HepG2 (cell line): ENCODE data around the gene ALPL. TPM values are rescaled to one million over a fixed set of nuclear protein-coding genes. Genes with fewer than 3 reads are reported as not detected.

ENCODE experiments used
- ATAC-seq: fragments of 200-7000 bp; cut with Tn5 transposase; 3 replicates; pipeline ENCODE4 v1.9.1; 2020; ENCODE audit warnings: mild to moderate bottlenecking, moderate library complexity
- BruUV-seq: library from RNA; stranded (reverse); fragments of 400-500 nt; replicated peaks from 2 replicates; lab custom pipeline; 2021; lab: Mats Ljungman, UMichigan
- CTCF ChIA-PET: fragments of 300-600 bp; formaldehyde crosslinking; extraction: SDS; loops from one replicate; lab custom pipeline; 2021; ENCODE audit warnings: low total read pairs, inconsistent platforms, low intra/inter-chr PET ratio; lab: Yijun Ruan, JAX
- POLR2A ChIA-PET: fragments of 350-600 bp; sonication (Branson Sonifier 250); formaldehyde crosslinking; loops from one replicate; lab custom pipeline; 2020; ENCODE audit warnings: antibody characterized with exemption, inconsistent platforms; lab: Yijun Ruan, JAX
- DNase-seq: peaks from one replicate; pipeline ENCODE4 v3.0.0-alpha.2; 2015; ENCODE audit warnings: low spot score
- FAIRE-seq: peaks from 3 replicates; lab custom pipeline; 2011; peaks lifted over from hg19 to GRCh38; lab: Jason Lieb, UNC
- H2AFZ ChIP-seq: one replicate; pipeline ENCODE4 v1.6.1; 2011; ENCODE audit warnings: low read length, inconsistent platforms
- H3K27ac ChIP-seq: fragments of 300-600 bp; 3 replicates; pipeline ENCODE4 v1.8.0; 2011; ENCODE audit warnings: mixed run types, mild to moderate bottlenecking, mixed read lengths, low read length, inconsistent platforms; ENCODE audit not compliant: insufficient read depth; ENCODE audit errors: extremely low read length
- H3K27me3 ChIP-seq, 2 experiments: fragments of 200-600 bp in 1 of 2; 2 replicates in 1 of 2; 3 replicates in 1 of 2; pipeline versions ENCODE4 v1.6.0 to v1.8.0; 2011; ENCODE audit warnings: low read length in 2 of 2, mild to moderate bottlenecking in 2 of 2, moderate library complexity in 2 of 2, inconsistent platforms in 1 of 2; ENCODE audit not compliant: insufficient read depth in 2 of 2, control insufficient read depth in 1 of 2
- H3K36me3 ChIP-seq, 2 experiments: fragments of 200-600 bp in 1 of 2; replicated peaks in 1 of 2; 2 replicates in 1 of 2; 3 replicates in 1 of 2; pipeline versions ENCODE4 v1.5.1 to v1.8.0; 2011; ENCODE audit warnings: low read length in 2 of 2, inconsistent platforms in 1 of 2; ENCODE audit not compliant: insufficient read depth in 2 of 2, control insufficient read depth in 1 of 2
- H3K4me1 ChIP-seq: 2 replicates; pipeline ENCODE4 v1.5.1; 2012; ENCODE audit warnings: low read length, inconsistent platforms; ENCODE audit not compliant: insufficient read depth
- H3K4me2 ChIP-seq: 2 replicates; pipeline ENCODE4 v1.6.0; 2011; ENCODE audit warnings: low read depth, low read length, inconsistent platforms
- H3K4me3 ChIP-seq, 3 experiments: fragments of 200-600 bp in 1 of 3; sonication (generic), shearing (Covaris generic) in 1 of 3; replicated peaks in 1 of 3; 2 replicates each; pipeline ENCODE4 v1.5.1; 2011 to 2016; ENCODE audit warnings: low read length in 3 of 3, inconsistent platforms in 2 of 3, low read depth in 2 of 3, mild to moderate bottlenecking in 2 of 3, control low read depth in 1 of 3, mixed read lengths in 1 of 3; ENCODE audit not compliant: insufficient read depth in 1 of 3
- H3K79me2 ChIP-seq: one replicate; pipeline ENCODE4 v1.6.1; 2011; ENCODE audit warnings: low read length, inconsistent platforms; ENCODE audit not compliant: insufficient read depth
- H3K9ac ChIP-seq: 2 replicates; pipeline ENCODE4 v1.6.0; 2011; ENCODE audit warnings: mild to moderate bottlenecking, low read depth, low read length, inconsistent platforms; ENCODE audit not compliant: insufficient read depth
- H3K9me3 ChIP-seq: 2 replicates; pipeline ENCODE4 v1.5.1; 2012; ENCODE audit warnings: mild to moderate bottlenecking, low read length
- H4K20me1 ChIP-seq: 2 replicates; pipeline ENCODE4 v1.6.0; 2011; ENCODE audit warnings: inconsistent platforms, mild to moderate bottlenecking, low read length, moderate library complexity; ENCODE audit not compliant: insufficient read depth
- BRCA1 ChIP-seq: sonication (generic); formaldehyde crosslinking; IDR thresholded peaks from 2 replicates; pipeline ENCODE4 v1.4.0; 2020; ENCODE audit warnings: missing genetic modification reagents
- CBX5 ChIP-seq: sonication (generic); formaldehyde crosslinking; IDR thresholded peaks from 2 replicates; pipeline ENCODE4 v1.4.0; 2020; ENCODE audit warnings: missing genetic modification reagents, borderline replicate concordance
- CREM ChIP-seq, 2 experiments: sonication (generic) in 1 of 2; formaldehyde crosslinking in 1 of 2; IDR thresholded peaks; 2 replicates each; pipeline versions ENCODE4 v1.4.0 to v1.6.1; 2016 to 2020; ENCODE audit warnings: antibody characterized with exemption in 1 of 2, mild to moderate bottlenecking in 1 of 2, missing genetic modification reagents in 1 of 2
- FOXA1 ChIP-seq, 2 experiments: fragments of 450-650 bp in 1 of 2; sonication (generic) in 1 of 2; formaldehyde crosslinking in 1 of 2; IDR thresholded peaks; 2 replicates each; pipeline versions ENCODE4 v1.4.0 to v1.6.1; 2016 to 2020; ENCODE audit warnings: missing genetic modification reagents in 1 of 2
- GPN1 ChIP-seq: sonication (generic); formaldehyde crosslinking; IDR thresholded peaks from 2 replicates; pipeline ENCODE4 v1.5.1; 2020; ENCODE audit warnings: missing genetic modification reagents, borderline replicate concordance
- KLF9 ChIP-seq: IDR thresholded peaks from 2 replicates; pipeline ENCODE4 v1.6.1; 2016; ENCODE audit warnings: low read depth
- NFIC ChIP-seq: IDR thresholded peaks from 2 replicates; pipeline ENCODE4 v1.6.1; 2012; ENCODE audit warnings: mild to moderate bottlenecking, low read length, inconsistent platforms
- RAD51 ChIP-seq: fragments of 450-650 bp; IDR thresholded peaks from 2 replicates; pipeline ENCODE4 v1.6.1; 2016; ENCODE audit warnings: borderline replicate concordance
- SNAPC2 ChIP-seq: sonication (generic); formaldehyde crosslinking; IDR thresholded peaks from 2 replicates; pipeline ENCODE4 v1.8.1; 2022; ENCODE audit warnings: mild to moderate bottlenecking, missing genetic modification reagents
- TBX3 ChIP-seq: fragments of 450-650 bp; IDR thresholded peaks from 2 replicates; pipeline ENCODE4 v1.6.1; 2017; ENCODE audit warnings: antibody characterized with exemption, mild to moderate bottlenecking, inconsistent platforms, borderline replicate concordance
- ZBTB38 ChIP-seq: sonication (generic); formaldehyde crosslinking; IDR thresholded peaks from 2 replicates; pipeline ENCODE4 v1.5.1; 2020; ENCODE audit warnings: mild to moderate bottlenecking, missing genetic modification reagents
- ZNF430 ChIP-seq: sonication (generic); formaldehyde crosslinking; IDR thresholded peaks from 2 replicates; pipeline ENCODE4 v1.9.0; 2021; ENCODE audit warnings: mild to moderate bottlenecking, missing genetic modification reagents
- ZNF549 ChIP-seq: sonication (generic); formaldehyde crosslinking; IDR thresholded peaks from 2 replicates; pipeline ENCODE4 v1.5.0; 2020; ENCODE audit warnings: missing genetic modification reagents
- ZNF660 ChIP-seq: sonication (generic); formaldehyde crosslinking; IDR thresholded peaks from 2 replicates; pipeline ENCODE4 v1.5.1; 2020; ENCODE audit warnings: mild to moderate bottlenecking, low read depth, missing genetic modification reagents, borderline replicate concordance
- ZNF878 ChIP-seq: sonication (generic); formaldehyde crosslinking; IDR thresholded peaks from 2 replicates; pipeline ENCODE4 v1.8.1; 2023; ENCODE audit warnings: mild to moderate bottlenecking, missing genetic modification reagents, moderate library complexity
- WGBS: methylation state at CpG from one replicate; pipeline ENCODE4 v1.1.6; 2017; ENCODE audit warnings: low lambda C conversion rate; 5-methylcytosine and 5-hydroxymethylcytosine counted together
- in situ Hi-C: cut with HindIII; loops from 2 replicates; pipeline ENCODE4 v1.10.0; 2017; ENCODE audit warnings: low pct_unique_long_range_greater_than_20kb; ENCODE audit not compliant: extremely low pct_ligation_motif_present
- intact Hi-C: fragments of 100-400 bp; cut with micrococcal nuclease; formaldehyde crosslinking; loops from one replicate; pipeline ENCODE4 v1.10.0; 2022; ENCODE audit not compliant: unreplicated experiment
- polyA plus RNA-seq, 8 experiments: library from polyadenylated mRNA; depleted of rRNA in 3 of 8; stranded (reverse) in 7 of 8; unstranded in 1 of 8; fragments of >200 nt; fragmentation: Illumina TruSeq in 4 of 8; extraction: Trizol in 4 of 8; gene quantifications; 2 replicates each; pipeline versions ENCODE4 v1.2.1 to v1.2.3, GENCODE V29; 2011 to 2016; ENCODE audit warnings: low read depth in 4 of 8, missing spikeins in 1 of 8, mixed read lengths in 1 of 8; ENCODE audit not compliant: insufficient read depth in 1 of 8
- total RNA-seq, 5 experiments: library from RNA; depleted of rRNA; stranded (reverse); fragments of >200 nt; fragmentation: Illumina TruSeq; extraction: Trizol; gene quantifications; 2 replicates each; pipeline ENCODE4 v1.2.3, GENCODE V29; 2016; ENCODE audit warnings: low read depth in 1 of 5
- TF ChIP-seq, protein P1 (sequence below): sonication (generic); formaldehyde crosslinking; IDR thresholded peaks from 2 replicates; pipeline ENCODE4 v1.4.0; 2020; ENCODE audit warnings: mild to moderate bottlenecking, missing genetic modification reagents, borderline replicate concordance
- TF ChIP-seq, protein P2 (sequence below): sonication (generic); formaldehyde crosslinking; IDR thresholded peaks from 2 replicates; pipeline ENCODE4 v1.4.0; 2020; ENCODE audit warnings: missing genetic modification reagents
- TF ChIP-seq, protein P3 (sequence below): IDR thresholded peaks from 2 replicates; pipeline ENCODE4 v1.6.1; 2016
- TF ChIP-seq, protein P4 (sequence below): sonication (generic); formaldehyde crosslinking; IDR thresholded peaks from 2 replicates; pipeline ENCODE4 v1.5.0; 2020; ENCODE audit warnings: missing genetic modification reagents
- TF ChIP-seq, protein P5 (sequence below): sonication (generic); formaldehyde crosslinking; IDR thresholded peaks from 2 replicates; pipeline ENCODE4 v1.8.1; 2023; ENCODE audit warnings: missing genetic modification reagents, inconsistent platforms, borderline replicate concordance

Gene ALPL
- total and polyA plus RNA-seq, 2 of the 13 experiments (the other 11 are each of a cell fraction or from before 2014, with no cell fraction given) = 0.12 TPM; not detected in 1

DNA sequence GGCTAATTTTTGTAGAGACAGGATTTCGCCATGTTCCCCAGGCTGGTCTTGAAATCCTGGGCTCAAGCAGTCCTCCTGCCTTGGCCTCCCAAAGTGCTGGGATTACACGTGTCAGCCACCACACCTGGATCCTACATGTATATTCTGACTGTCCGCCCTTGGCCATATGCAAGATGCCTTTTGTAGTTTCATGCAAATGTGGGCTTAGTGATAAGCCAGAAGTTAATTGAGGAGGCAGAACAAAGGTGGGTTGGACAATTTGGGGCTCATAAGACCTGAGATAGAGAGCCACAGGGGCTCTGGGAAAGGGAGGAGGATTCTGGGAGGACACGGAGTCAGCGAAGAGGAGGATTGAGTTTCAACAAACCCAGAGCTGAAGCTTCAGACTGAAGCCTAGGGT is 24.9 kb downstream of the ALPL start:
- CTCF ChIA-PET = interaction anchor here (1.1 kb wide), 2 partner anchors 25 to 164 kb away, joined by 3 to 7 read pairs; no protein-coding TSS in a partner anchor
- POLR2A ChIA-PET = no interaction called here
- no peak for FAIRE-seq

More for the DNA sequence above, 24.9 kb downstream of the ALPL start:
- TF ChIP-seq ZBTB38 (CRISPR knock-in tag) (no peak), SNAPC2 (CRISPR knock-in tag) (no peak), KLF9 (CRISPR knock-in tag) (no peak), ZNF549 (CRISPR knock-in tag) (no peak), ZNF430 (CRISPR knock-in tag) (no peak), ZNF660 (no peak), CBX5 (CRISPR knock-in tag) (no peak), ZNF878 (CRISPR knock-in tag) (no peak), CREM (IDR thresholded peaks at IDR 0.05) (no peak), CREM (CRISPR knock-in tag; IDR thresholded peaks at IDR 0.05) (no peak), TBX3 (no peak), GPN1 (CRISPR knock-in tag) (no peak), NFIC (no peak), BRCA1 (CRISPR knock-in tag) (no peak), FOXA1 (IDR thresholded peaks at IDR 0.05) (no peak), FOXA1 (CRISPR knock-in tag; IDR thresholded peaks at IDR 0.05) (no peak), RAD51 (no peak)
- TF ChIP-seq, protein P1, sequence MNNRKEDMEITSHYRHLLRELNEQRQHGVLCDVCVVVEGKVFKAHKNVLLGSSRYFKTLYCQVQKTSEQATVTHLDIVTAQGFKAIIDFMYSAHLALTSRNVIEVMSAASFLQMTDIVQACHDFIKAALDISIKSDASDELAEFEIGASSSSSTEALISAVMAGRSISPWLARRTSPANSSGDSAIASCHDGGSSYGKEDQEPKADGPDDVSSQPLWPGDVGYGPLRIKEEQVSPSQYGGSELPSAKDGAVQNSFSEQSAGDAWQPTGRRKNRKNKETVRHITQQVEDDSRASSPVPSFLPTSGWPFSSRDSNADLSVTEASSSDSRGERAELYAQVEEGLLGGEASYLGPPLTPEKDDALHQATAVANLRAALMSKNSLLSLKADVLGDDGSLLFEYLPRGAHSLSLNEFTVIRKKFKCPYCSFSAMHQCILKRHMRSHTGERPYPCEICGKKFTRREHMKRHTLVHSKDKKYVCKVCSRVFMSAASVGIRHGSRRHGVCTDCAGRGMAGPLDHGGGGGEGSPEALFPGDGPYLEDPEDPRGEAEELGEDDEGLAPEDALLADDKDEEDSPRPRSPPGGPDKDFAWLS = no peak
- TF ChIP-seq, protein P2, sequence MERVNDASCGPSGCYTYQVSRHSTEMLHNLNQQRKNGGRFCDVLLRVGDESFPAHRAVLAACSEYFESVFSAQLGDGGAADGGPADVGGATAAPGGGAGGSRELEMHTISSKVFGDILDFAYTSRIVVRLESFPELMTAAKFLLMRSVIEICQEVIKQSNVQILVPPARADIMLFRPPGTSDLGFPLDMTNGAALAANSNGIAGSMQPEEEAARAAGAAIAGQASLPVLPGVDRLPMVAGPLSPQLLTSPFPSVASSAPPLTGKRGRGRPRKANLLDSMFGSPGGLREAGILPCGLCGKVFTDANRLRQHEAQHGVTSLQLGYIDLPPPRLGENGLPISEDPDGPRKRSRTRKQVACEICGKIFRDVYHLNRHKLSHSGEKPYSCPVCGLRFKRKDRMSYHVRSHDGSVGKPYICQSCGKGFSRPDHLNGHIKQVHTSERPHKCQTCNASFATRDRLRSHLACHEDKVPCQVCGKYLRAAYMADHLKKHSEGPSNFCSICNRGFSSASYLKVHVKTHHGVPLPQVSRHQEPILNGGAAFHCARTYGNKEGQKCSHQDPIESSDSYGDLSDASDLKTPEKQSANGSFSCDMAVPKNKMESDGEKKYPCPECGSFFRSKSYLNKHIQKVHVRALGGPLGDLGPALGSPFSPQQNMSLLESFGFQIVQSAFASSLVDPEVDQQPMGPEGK = no peak
- TF ChIP-seq, protein P3, sequence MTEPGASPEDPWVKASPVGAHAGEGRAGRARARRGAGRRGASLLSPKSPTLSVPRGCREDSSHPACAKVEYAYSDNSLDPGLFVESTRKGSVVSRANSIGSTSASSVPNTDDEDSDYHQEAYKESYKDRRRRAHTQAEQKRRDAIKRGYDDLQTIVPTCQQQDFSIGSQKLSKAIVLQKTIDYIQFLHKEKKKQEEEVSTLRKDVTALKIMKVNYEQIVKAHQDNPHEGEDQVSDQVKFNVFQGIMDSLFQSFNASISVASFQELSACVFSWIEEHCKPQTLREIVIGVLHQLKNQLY = no peak
- TF ChIP-seq, protein P4, sequence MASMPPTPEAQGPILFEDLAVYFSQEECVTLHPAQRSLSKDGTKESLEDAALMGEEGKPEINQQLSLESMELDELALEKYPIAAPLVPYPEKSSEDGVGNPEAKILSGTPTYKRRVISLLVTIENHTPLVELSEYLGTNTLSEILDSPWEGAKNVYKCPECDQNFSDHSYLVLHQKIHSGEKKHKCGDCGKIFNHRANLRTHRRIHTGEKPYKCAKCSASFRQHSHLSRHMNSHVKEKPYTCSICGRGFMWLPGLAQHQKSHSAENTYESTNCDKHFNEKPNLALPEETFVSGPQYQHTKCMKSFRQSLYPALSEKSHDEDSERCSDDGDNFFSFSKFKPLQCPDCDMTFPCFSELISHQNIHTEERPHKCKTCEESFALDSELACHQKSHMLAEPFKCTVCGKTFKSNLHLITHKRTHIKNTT (CRISPR knock-in tag) = no peak
- TF ChIP-seq, protein P5, sequence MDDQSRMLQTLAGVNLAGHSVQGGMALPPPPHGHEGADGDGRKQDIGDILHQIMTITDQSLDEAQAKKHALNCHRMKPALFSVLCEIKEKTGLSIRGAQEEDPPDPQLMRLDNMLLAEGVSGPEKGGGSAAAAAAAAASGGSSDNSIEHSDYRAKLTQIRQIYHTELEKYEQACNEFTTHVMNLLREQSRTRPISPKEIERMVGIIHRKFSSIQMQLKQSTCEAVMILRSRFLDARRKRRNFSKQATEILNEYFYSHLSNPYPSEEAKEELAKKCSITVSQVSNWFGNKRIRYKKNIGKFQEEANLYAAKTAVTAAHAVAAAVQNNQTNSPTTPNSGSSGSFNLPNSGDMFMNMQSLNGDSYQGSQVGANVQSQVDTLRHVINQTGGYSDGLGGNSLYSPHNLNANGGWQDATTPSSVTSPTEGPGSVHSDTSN (CRISPR knock-in tag) = no peak
- TF ChIP-seq, all 625 proteins: peak for 0
- Histone ChIP-seq H3K4me1 (peaks cover 46% of the 10 kb centered on the region), H3K27me3 (peaks cover 0 to 9% of the 10 kb centered on the region in 2 experiments; a peak in 2 of 5 replicates), H3K79me2 (no peaks in the 10 kb centered on the region), H3K4me2 (peak overlapping the region; percentile 6; the same call in 1 of the 2 replicates), H3K9me3 (no peaks in the 10 kb centered on the region), H3K27ac (no peak overlapping the region), H3K36me3 (no peaks in the 10 kb centered on the region), H4K20me1 (no peaks in the 10 kb centered on the region; the same call in 1 of the 2 replicates), H2AFZ (no peak overlapping the region), H3K4me3 (no peak overlapping the region), H3K9ac (no peak overlapping the region)
- no peak for DNase-seq
- BruUV-seq = no TSS peak
- intact Hi-C loops = no loop called here
- WGBS = 54% methylated on average over 4 of the region's 5 CpGs
- in situ Hi-C loops = no loop called here
- ATAC-seq = no peak
